Osteoblast (primary cell): Measurements from ENCODE around the gene TLK1. TPM values are rescaled to one million over a fixed set of nuclear protein-coding genes. Genes with fewer than 3 reads are reported as not detected.
A peak's percentile ranks its signal among the peaks of the same experiment; 100 is the strongest.

Source experiments
- DNase-seq: peaks from one replicate; pipeline ENCODE4 v3.0.0; 2011; ENCODE audit warnings: low spot score, mixed read lengths; ENCODE audit not compliant: insufficient read length; ENCODE audit errors: missing footprints
- H2AFZ ChIP-seq: 2 replicates; pipeline ENCODE4 v1.6.0; 2011; ENCODE audit warnings: mild to moderate bottlenecking, low read length
- H3K27ac ChIP-seq: 2 replicates; pipeline ENCODE4 v1.5.1; 2011; ENCODE audit warnings: mild to moderate bottlenecking, low read depth, low read length, moderate library complexity
- H3K27me3 ChIP-seq: 2 replicates; pipeline ENCODE4 v1.6.0; 2012; ENCODE audit warnings: mild to moderate bottlenecking, control low read depth, inconsistent platforms, low read length, moderate library complexity; ENCODE audit not compliant: insufficient read depth
- H3K36me3 ChIP-seq: 2 replicates; pipeline ENCODE4 v1.5.1; 2011; ENCODE audit warnings: mild to moderate bottlenecking, low read length, control low read depth, moderate library complexity; ENCODE audit not compliant: insufficient read depth
- H3K4me1 ChIP-seq: 2 replicates; pipeline ENCODE4 v1.5.1; 2011; ENCODE audit warnings: mild to moderate bottlenecking, low read length, control low read depth, moderate library complexity; ENCODE audit not compliant: insufficient read depth
- H3K4me2 ChIP-seq: 2 replicates; pipeline ENCODE4 v1.6.0; 2011; ENCODE audit warnings: mild to moderate bottlenecking, low read length; ENCODE audit not compliant: insufficient read depth
- H3K4me3 ChIP-seq: fragments of 200-600 bp; sonication (generic); 3 replicates; pipeline ENCODE4 v1.5.1; 2012; ENCODE audit warnings: mild to moderate bottlenecking, low read length, inconsistent platforms; ENCODE audit not compliant: insufficient read depth
- H3K79me2 ChIP-seq: 2 replicates; pipeline ENCODE4 v1.6.0; 2012; ENCODE audit warnings: mild to moderate bottlenecking, low read length, control low read depth, inconsistent platforms; ENCODE audit not compliant: insufficient read depth
- H3K9me3 ChIP-seq: 2 replicates; pipeline ENCODE4 v1.5.1; 2011; ENCODE audit warnings: low read depth, low read length, control low read depth
- H4K20me1 ChIP-seq: 2 replicates; pipeline ENCODE4 v1.6.0; 2012; ENCODE audit warnings: mild to moderate bottlenecking, low read length, control low read depth; ENCODE audit not compliant: insufficient read depth
- CTCF ChIP-seq: IDR thresholded peaks from 2 replicates; pipeline ENCODE4 v1.5.1; 2011; ENCODE audit warnings: mild to moderate bottlenecking, low read depth, low read length, moderate library complexity; ENCODE audit errors: extremely low read depth
- total RNA-seq: library from RNA; depleted of rRNA; stranded (reverse); fragments of >200 nt; gene quantifications from 2 replicates; pipeline ENCODE4 v1.2.3, GENCODE V29; 2012

TLK1 gene
- total RNA-seq, 1 donor = 22.1 TPM

DNA sequence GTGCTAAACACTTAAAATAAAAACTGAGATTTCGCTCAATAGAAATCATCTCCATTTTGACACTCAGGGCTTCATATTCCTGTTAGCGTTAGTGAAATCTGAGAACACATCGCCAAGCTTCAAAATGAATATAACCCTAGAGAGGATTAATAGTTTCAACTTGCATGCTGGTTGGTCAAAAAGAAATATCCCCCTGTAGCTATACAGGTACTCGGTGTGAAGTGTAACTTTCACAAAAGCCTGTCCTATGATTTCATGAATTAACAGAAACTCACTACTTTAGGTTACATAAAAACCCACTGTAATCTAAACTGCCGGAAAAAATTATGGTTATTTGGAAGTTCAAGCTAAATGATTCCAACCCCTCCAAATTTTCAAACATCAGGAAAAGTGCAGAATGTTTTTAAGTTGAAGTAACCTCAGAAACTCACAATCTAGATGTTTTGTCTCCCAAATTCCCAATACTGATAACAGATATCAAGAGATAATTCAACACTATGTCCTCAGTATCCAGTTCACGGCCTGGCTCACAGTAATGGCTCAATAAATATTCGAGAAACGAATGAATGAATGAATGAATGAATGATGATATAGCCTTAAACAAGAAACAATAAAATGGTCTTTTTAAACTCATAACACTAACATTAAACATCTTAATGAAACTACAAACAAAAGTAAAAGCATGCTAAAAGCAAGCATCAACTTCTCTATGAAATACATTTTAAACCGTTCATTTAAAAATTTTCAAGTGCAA lies 2.5 kb downstream of the TLK1 start:
- Histone ChIP-seq H2AFZ (no peak overlapping the region), H3K4me3 (peak overlapping the region; percentile 91), H3K79me2 (peaks cover 74% of the 10 kb centered on the region), H3K36me3 (no peaks in the 10 kb centered on the region), H3K27me3 (no peaks in the 10 kb centered on the region), H3K4me2 (peak overlapping the region; percentile 99), H3K4me1 (peaks cover 12% of the 10 kb centered on the region), H3K9me3 (no peaks in the 10 kb centered on the region), H3K27ac (peak overlapping the region; percentile 78), H4K20me1 (peaks cover 53% of the 10 kb centered on the region)
- TF ChIP-seq CTCF = no peak
- no peak for DNase-seq

DNA sequence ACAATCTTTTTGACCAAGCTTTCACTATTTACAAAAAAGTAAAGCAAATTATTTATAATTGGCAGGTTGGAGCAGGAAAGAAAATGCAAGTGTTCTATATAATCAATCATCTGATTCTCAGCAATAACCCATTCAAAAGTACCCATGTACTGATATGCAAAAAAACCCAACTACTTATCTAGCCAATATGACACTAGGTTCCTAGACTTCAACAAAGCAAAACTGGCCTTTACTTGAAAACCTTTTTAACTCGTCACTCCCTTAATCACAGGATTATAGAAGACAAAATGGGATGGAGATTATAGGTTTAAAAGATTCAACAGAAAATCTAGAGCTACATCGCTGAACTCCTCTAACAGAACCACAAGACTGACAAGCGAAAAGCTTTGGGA lies 3.6 kb downstream of the TLK1 start:
- Histone ChIP-seq H2AFZ (no peak overlapping the region), H3K79me2 (peaks cover 86% of the 10 kb centered on the region), H3K36me3 (no peaks in the 10 kb centered on the region), H4K20me1 (peaks cover 60% of the 10 kb centered on the region), H3K4me1 (peaks cover 12% of the 10 kb centered on the region), H3K9me3 (no peaks in the 10 kb centered on the region), H3K27me3 (no peaks in the 10 kb centered on the region), H3K27ac (no peak overlapping the region), H3K4me2 (no peak overlapping the region), H3K4me3 (no peak overlapping the region)
- no peak for DNase-seq
- TF ChIP-seq CTCF = no peak

- Histone ChIP-seq H2AFZ (no peak overlapping the region), H3K4me2 (no peak overlapping the region), H4K20me1 (peaks cover 68% of the 10 kb centered on the region), H3K27me3 (no peaks in the 10 kb centered on the region), H3K36me3 (no peaks in the 10 kb centered on the region), H3K79me2 (peaks cover 97% of the 10 kb centered on the region), H3K9me3 (no peaks in the 10 kb centered on the region), H3K4me1 (peaks cover 8% of the 10 kb centered on the region), H3K4me3 (no peak overlapping the region), H3K27ac (no peak overlapping the region)
- no peak for TF ChIP-seq CTCF
- DNase-seq = no peak
Observed at GRCh38 chr2:171154348-171154747, 6.3 kb downstream of the TLK1 start.

DNA sequence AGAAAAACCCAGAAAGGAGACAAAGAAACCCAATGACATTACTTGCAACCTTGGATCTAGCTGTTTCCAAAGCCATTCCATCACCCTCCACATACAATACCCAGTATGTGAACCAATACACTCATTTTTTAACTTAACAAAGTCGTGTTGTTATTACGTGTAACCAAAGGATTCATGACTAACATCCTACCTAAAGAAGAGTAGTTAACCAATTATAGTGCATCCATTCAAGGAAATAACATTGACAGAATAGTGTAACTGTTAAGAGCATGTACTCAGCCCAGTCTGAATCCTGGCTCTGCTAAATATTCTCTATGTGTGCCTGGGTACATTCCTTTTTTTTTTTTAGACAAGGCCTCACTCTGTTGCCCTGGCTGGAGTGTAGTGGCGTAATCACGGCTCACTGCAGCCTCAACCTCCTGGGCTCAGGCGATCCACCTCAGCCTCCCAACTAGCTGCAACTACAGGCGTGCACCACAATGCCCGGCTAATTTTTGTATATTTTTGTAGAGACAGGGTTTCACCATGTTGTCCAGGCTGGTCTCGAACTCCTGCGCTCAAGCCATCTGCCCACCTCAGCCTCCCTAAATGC lies 9.9 kb downstream of the TLK1 start:
- peaks cover 94% of the 10 kb centered on the region for H3K79me2 ChIP-seq
- H4K20me1 ChIP-seq = peaks cover 57% of the 10 kb centered on the region
- H3K9me3 ChIP-seq = no peaks in the 10 kb centered on the region
- H3K27ac ChIP-seq = no peak overlapping the region
- H3K4me1 ChIP-seq = no peaks in the 10 kb centered on the region
- no peak for TF ChIP-seq CTCF
- H2AFZ ChIP-seq = no peak overlapping the region
- H3K4me3 ChIP-seq = no peak overlapping the region
- DNase-seq = no peak
- no peaks in the 10 kb centered on the region for H3K27me3 ChIP-seq
- no peaks in the 10 kb centered on the region for H3K36me3 ChIP-seq
- H3K4me2 ChIP-seq = no peak overlapping the region
